HUDEP-2 (cell line): ENCODE data around the gene FGFBP3.
A peak's percentile ranks its signal among the peaks of the same experiment; 100 is the strongest.

Source experiments
- DNase-seq, 76 experiments: peaks; one replicate each; lab custom pipeline; 2025; ENCODE audit not compliant: unreplicated experiment in 76 of 76; lab: John Stamatoyannopoulos, UW

Gene FGFBP3

GRCh38 chr10:91909117-91909677 lies at the start of gene FGFBP3:
TSS of gene FGFBP3 (minus strand) at chr10:91909486. CDS start at chr10:91908969, 517 bp downstream.
- DNase-seq, result peak in 65 of 76 experiments; percentile 6 to 69 (median 45)

GRCh38 chr10:91957091-91957490 lies 47.8 kb upstream of the FGFBP3 start:
- DNase-seq, result no peak

- no peak for DNase-seq
Measured at GRCh38 chr10:91955114-91955513, 45.8 kb upstream of the FGFBP3 start.

GRCh38 chr10:91953600-91954160 lies 44.4 kb upstream of the FGFBP3 start:
- no peak for DNase-seq

GRCh38 chr10:91944880-91945630 lies 35.8 kb upstream of the FGFBP3 start:
- no peak for DNase-seq

GRCh38 chr10:91941426-91941825 lies 32.1 kb upstream of the FGFBP3 start:
- DNase-seq, result no peak

- no peak for DNase-seq
Measured at GRCh38 chr10:91939653-91940052, 30.4 kb upstream of the FGFBP3 start.

- DNase-seq, result no peak
Measured at GRCh38 chr10:91935886-91936285, 26.6 kb upstream of the FGFBP3 start.

- DNase-seq, result no peak
Measured at GRCh38 chr10:91932737-91933136, 23.5 kb upstream of the FGFBP3 start.

- DNase-seq, result peak in 2 of 76 experiments; percentile 0 to 2
Measured at GRCh38 chr10:91931526-91932190, 22.4 kb upstream of the FGFBP3 start.

GRCh38 chr10:91930939-91931338 lies 21.7 kb upstream of the FGFBP3 start:
- DNase-seq, result no peak

GRCh38 chr10:91925022-91925320 lies 15.7 kb upstream of the FGFBP3 start:
- no peak for DNase-seq

GRCh38 chr10:91924212-91925021 lies 15.1 kb upstream of the FGFBP3 start:
- DNase-seq, result peak in 1 of 76 experiments; percentile 43

GRCh38 chr10:91923371-91924211 lies 14.3 kb upstream of the FGFBP3 start, which contains the start of gene BTAF1:
TSS of gene BTAF1 (plus strand) at chr10:91923770. CDS start at chr10:91924077, 307 bp downstream.
- peak; percentile 13 to 88 (median 76) for DNase-seq

- no peak for DNase-seq
Measured at GRCh38 chr10:91919651-91920050, 10.4 kb upstream of the FGFBP3 start.

- DNase-seq, result no peak
Measured at GRCh38 chr10:91910467-91910866, 1.2 kb upstream of the FGFBP3 start.

GRCh38 chr10:91908337-91909116 lies 759 bp downstream of the FGFBP3 start:
- peak in 74 of 76 experiments; percentile 16 to 82 (median 64) for DNase-seq

- no peak for DNase-seq
Measured at GRCh38 chr10:91907914-91908336, 1.4 kb downstream of the FGFBP3 start.

- DNase-seq, result no peak
Measured at GRCh38 chr10:91907033-91907594, 2.2 kb downstream of the FGFBP3 start.
